ENCODE measurements around the gene GLRX. TPM values are rescaled to one million over a fixed set of nuclear protein-coding genes. Genes with fewer than 3 reads are reported as not detected.

Gene GLRX
- total RNA-seq, 4 donors from 2014 or later, result 20.2 to 65.3 (median 41.3) TPM

GRCh38 chr5:95770830-95771708 lies 51.5 kb downstream of the GLRX start:
- 18 to 51% methylated on average over 8 of the region's 8 CpGs for WGBS, 2 donors (ENCODE audit: low coverage in 1 of 2)
- no peak overlapping the region for H3K4me3 ChIP-seq
- H3K27me3 ChIP-seq, result no peaks in the 10 kb centered on the region
- H3K9me3 ChIP-seq, result no peaks in the 10 kb centered on the region
- TF ChIP-seq EP300 (IDR thresholded peaks at IDR 0.05), result no peak
- TF ChIP-seq POLR2AphosphoS5 (IDR thresholded peaks at IDR 0.05), result peak; percentile 27
- no peak for TF ChIP-seq CTCF (IDR thresholded peaks at IDR 0.05)
- ATAC-seq, result no peak
- peak overlapping the region in 3 of 4 donors; percentile 8 to 32 (median 21) for H3K27ac ChIP-seq
- peaks cover 0 to 31% of the 10 kb centered on the region in 2 donors for H3K36me3 ChIP-seq
- peaks cover 0 to 14% (median 3%) of the 10 kb centered on the region in 3 donors for H3K4me1 ChIP-seq

- no peak for ATAC-seq
- Histone ChIP-seq H3K27ac (no peak overlapping the region), H3K27me3 (no peaks in the 10 kb centered on the region), H3K36me3 (peaks cover 0 to 46% of the 10 kb centered on the region in 2 donors), H3K9me3 (no peaks in the 10 kb centered on the region), H3K4me3 (no peak overlapping the region), H3K4me1 (peaks cover 0 to 14% (median 3%) of the 10 kb centered on the region in 3 donors)
- 90 to 96% methylated on average over 4 to 7 of the region's 9 CpGs for WGBS, 2 donors (ENCODE audit: low coverage in 1 of 2)
- TF ChIP-seq EP300 (IDR thresholded peaks at IDR 0.05), result no peak
- TF ChIP-seq POLR2AphosphoS5 (IDR thresholded peaks at IDR 0.05), result no peak
- TF ChIP-seq CTCF (IDR thresholded peaks at IDR 0.05), result no peak
- no peak for TF ChIP-seq POLR2A (IDR thresholded peaks at IDR 0.05)
Measured at GRCh38 chr5:95768731-95769130, 53.8 kb downstream of the GLRX start.

GRCh38 chr5:95763941-95764340 lies 58.6 kb downstream of the GLRX start:
- Histone ChIP-seq H3K27ac (no peak overlapping the region), H3K36me3 (peaks cover 0 to 50% of the 10 kb centered on the region in 2 donors), H3K27me3 (no peaks in the 10 kb centered on the region), H3K4me1 (peaks cover 0 to 35% (median 7%) of the 10 kb centered on the region in 3 donors), H3K4me3 (no peak overlapping the region), H3K9me3 (no peaks in the 10 kb centered on the region)
- 89 to 94% methylated on average over 6 of the region's 6 CpGs for WGBS, 2 donors (ENCODE audit: low coverage in 1 of 2)
- no peak for TF ChIP-seq EP300 (IDR thresholded peaks at IDR 0.05)
- no peak for TF ChIP-seq POLR2AphosphoS5 (IDR thresholded peaks at IDR 0.05)
- no peak for TF ChIP-seq CTCF (IDR thresholded peaks at IDR 0.05)
- TF ChIP-seq POLR2A (IDR thresholded peaks at IDR 0.05), result no peak
- no peak for ATAC-seq

Other genes starting within 250 kb of the GLRX start
- under 1 TPM in 2 of 4 donors, not detected in 2; 0.31 to 0.39 TPM for gene GPR150, start 202.6 kb downstream of the GLRX start, total RNA-seq
- gene RFESD, start 175.9 kb downstream of the GLRX start, total RNA-seq, result 1 to 10 TPM in 3 of 4 donors, under 1 TPM in 1; 0.89 to 2.6 (median 1.8) TPM
- gene SPATA9, start 139.7 kb downstream of the GLRX start, total RNA-seq, result under 1 TPM in 1 of 4 donors, not detected in 3; 0.27 TPM
- gene RHOBTB3, start 91.4 kb downstream of the GLRX start, total RNA-seq, result 100 to 1,000 TPM in 2 of 4 donors, 10 to 100 TPM in 2; 55.6 to 216 (median 135) TPM
- gene ELL2, start 139.1 kb upstream of the GLRX start, total RNA-seq, result 100 to 1,000 TPM in 1 of 4 donors, 10 to 100 TPM in 3; 38.4 to 117 (median 59.3) TPM

Data from gastroesophageal sphincter (tissue), 4 donors.